ENCODE data around the gene FAM83C.
"Not testable (repeated sequence)": the region's sequence is repeated elsewhere in the genome, so short reads cannot be mapped to it uniquely, and the experiment has no call there.

FAM83C gene

GRCh38 chr20:35263532-35264341, 28.5 kb downstream of the FAM83C start:
- no peak for DNase-seq

GRCh38 chr20:35262731-35263531, 29.3 kb downstream of the FAM83C start:
- DNase-seq: not testable (repeated sequence)

GRCh38 chr20:35262321-35262720, 29.9 kb downstream of the FAM83C start:
- DNase-seq: not testable (repeated sequence)

- DNase-seq: no peak
Observed at GRCh38 chr20:35260426-35260825, 31.8 kb downstream of the FAM83C start.

GRCh38 chr20:35257175-35257909, 34.9 kb downstream of the FAM83C start:
- no peak for DNase-seq

- no peak for DNase-seq
Observed at GRCh38 chr20:35254448-35254999, 37.7 kb downstream of the FAM83C start.

GRCh38 chr20:35253010-35253409, 39.2 kb downstream of the FAM83C start:
- no peak for DNase-seq

GRCh38 chr20:35252598-35252997, 39.6 kb downstream of the FAM83C start:
- DNase-seq: not testable (repeated sequence)

GRCh38 chr20:35252037-35252461, 40.2 kb downstream of the FAM83C start:
- DNase-seq: no peak

- no peak for DNase-seq
Observed at GRCh38 chr20:35251613-35251940, 40.6 kb downstream of the FAM83C start.

GRCh38 chr20:35248641-35249475, 43.4 kb downstream of the FAM83C start:
- no peak for DNase-seq

- no peak for DNase-seq
Observed at GRCh38 chr20:35246723-35247122, 45.5 kb downstream of the FAM83C start.

GRCh38 chr20:35243986-35244385, 48.2 kb downstream of the FAM83C start:
- DNase-seq: no peak

GRCh38 chr20:35243317-35243716, 48.9 kb downstream of the FAM83C start:
- DNase-seq: no peak

GRCh38 chr20:35240811-35241293, 51.4 kb downstream of the FAM83C start:
- no peak for DNase-seq

- no peak for DNase-seq
Observed at GRCh38 chr20:35240083-35240810, 52.0 kb downstream of the FAM83C start.

- peak; percentile 7 to 23 for DNase-seq
Observed at GRCh38 chr20:35238735-35239134, 53.5 kb downstream of the FAM83C start.

- peak; percentile 6 to 23 for DNase-seq
Observed at GRCh38 chr20:35238170-35238569, 54.1 kb downstream of the FAM83C start.

- no peak for DNase-seq
Observed at GRCh38 chr20:35237486-35237885, 54.7 kb downstream of the FAM83C start.

- no peak for DNase-seq
Observed at GRCh38 chr20:35235881-35236280, 56.3 kb downstream of the FAM83C start.
